HEK293 (cell line): ENCODE data around the gene TDRD10.

Experiments used
- MZF1 ChIP-seq: fragments of 450-650 bp; formaldehyde crosslinking; IDR thresholded peaks from 2 replicates; pipeline ENCODE4 v1.5.1; 2017; ENCODE audit warnings: missing biosample characterization, missing genetic modification characterization, borderline replicate concordance
- SCRT2 ChIP-seq: fragments of 450-650 bp; formaldehyde crosslinking; IDR thresholded peaks from 2 replicates; pipeline ENCODE4 v1.5.1; 2016; ENCODE audit warnings: missing biosample characterization, missing genetic modification characterization
- ZFP3 ChIP-seq: fragments of 450-650 bp; formaldehyde crosslinking; IDR thresholded peaks from 2 replicates; pipeline ENCODE4 v1.5.1; 2016; ENCODE audit warnings: low read depth, missing biosample characterization, missing genetic modification characterization
- ZNF324 ChIP-seq: fragments of 450-650 bp; formaldehyde crosslinking; IDR thresholded peaks from 2 replicates; pipeline ENCODE4 v1.5.1; 2016; ENCODE audit warnings: missing biosample characterization, missing genetic modification characterization
- ZNF350 ChIP-seq: fragments of 450-650 bp; formaldehyde crosslinking; IDR thresholded peaks from 2 replicates; pipeline ENCODE4 v1.5.0; 2017; ENCODE audit warnings: missing biosample characterization, mild to moderate bottlenecking, missing genetic modification characterization
- ZNF513 ChIP-seq: fragments of 450-650 bp; IDR thresholded peaks from 2 replicates; pipeline ENCODE4 v1.5.1; 2018; ENCODE audit warnings: missing biosample characterization, missing genetic modification characterization
- ZNF629 ChIP-seq: fragments of 450-650 bp; formaldehyde crosslinking; IDR thresholded peaks from 2 replicates; pipeline ENCODE4 v1.5.1; 2017; ENCODE audit warnings: missing biosample characterization, missing genetic modification characterization
- ZNF747 ChIP-seq: fragments of 450-650 bp; formaldehyde crosslinking; IDR thresholded peaks from 2 replicates; pipeline ENCODE4 v1.5.1; 2016; ENCODE audit warnings: missing biosample characterization, missing genetic modification characterization
- TF ChIP-seq, protein P1 (sequence below): fragments of 450-650 bp; formaldehyde crosslinking; IDR thresholded peaks from 2 replicates; pipeline ENCODE4 v1.5.1; 2016; ENCODE audit warnings: missing biosample characterization, missing genetic modification characterization
- TF ChIP-seq, protein P2 (sequence below): fragments of 450-650 bp; formaldehyde crosslinking; IDR thresholded peaks from 2 replicates; pipeline ENCODE4 v1.5.1; 2016; ENCODE audit warnings: missing biosample characterization, missing genetic modification characterization
- TF ChIP-seq, protein P3 (sequence below): fragments of 450-650 bp; formaldehyde crosslinking; IDR thresholded peaks from 2 replicates; pipeline ENCODE4 v1.5.1; 2016; ENCODE audit warnings: missing biosample characterization, missing genetic modification characterization

DNA sequence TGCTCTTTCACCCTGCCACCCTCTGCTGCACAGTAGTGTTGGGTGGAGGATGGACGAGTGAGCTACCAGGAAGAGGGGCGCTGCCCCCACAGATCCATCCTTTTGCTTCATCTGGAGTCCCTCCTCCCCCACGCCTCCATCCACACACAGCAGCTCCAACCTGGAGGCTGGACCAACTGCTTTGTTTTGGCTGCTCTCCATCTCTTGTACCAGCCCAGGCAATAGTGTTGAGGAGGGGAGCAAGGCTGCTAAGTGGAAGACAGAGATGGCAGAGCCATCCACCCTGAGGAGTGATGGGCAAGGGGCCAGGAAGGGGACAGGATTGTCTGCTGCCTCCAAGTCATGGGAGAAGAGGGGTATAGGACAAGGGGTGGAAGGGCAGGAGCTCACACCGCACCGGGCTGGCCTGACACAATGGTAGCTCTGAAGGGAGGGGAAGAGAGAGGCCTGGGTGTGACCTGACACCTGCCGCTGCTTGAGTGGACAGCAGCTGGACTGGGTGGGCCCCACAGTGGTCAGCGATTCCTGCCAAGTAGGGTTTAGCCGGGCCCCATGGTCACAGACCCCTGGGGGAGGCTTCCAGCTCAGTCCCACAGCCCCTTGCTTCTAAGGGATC lies 74.0 kb downstream of the TDRD10 start:
- TF ChIP-seq ZFP3 (tag by site-specific recombination) (no peak), ZNF350 (no peak), MZF1 (tag by site-specific recombination) (no peak), ZNF629 (no peak), ZNF513 (tag by site-specific recombination) (no peak), SCRT2 (tag by site-specific recombination) (no peak), ZNF324 (no peak), ZNF747 (tag by site-specific recombination) (no peak)
- TF ChIP-seq, protein P1, sequence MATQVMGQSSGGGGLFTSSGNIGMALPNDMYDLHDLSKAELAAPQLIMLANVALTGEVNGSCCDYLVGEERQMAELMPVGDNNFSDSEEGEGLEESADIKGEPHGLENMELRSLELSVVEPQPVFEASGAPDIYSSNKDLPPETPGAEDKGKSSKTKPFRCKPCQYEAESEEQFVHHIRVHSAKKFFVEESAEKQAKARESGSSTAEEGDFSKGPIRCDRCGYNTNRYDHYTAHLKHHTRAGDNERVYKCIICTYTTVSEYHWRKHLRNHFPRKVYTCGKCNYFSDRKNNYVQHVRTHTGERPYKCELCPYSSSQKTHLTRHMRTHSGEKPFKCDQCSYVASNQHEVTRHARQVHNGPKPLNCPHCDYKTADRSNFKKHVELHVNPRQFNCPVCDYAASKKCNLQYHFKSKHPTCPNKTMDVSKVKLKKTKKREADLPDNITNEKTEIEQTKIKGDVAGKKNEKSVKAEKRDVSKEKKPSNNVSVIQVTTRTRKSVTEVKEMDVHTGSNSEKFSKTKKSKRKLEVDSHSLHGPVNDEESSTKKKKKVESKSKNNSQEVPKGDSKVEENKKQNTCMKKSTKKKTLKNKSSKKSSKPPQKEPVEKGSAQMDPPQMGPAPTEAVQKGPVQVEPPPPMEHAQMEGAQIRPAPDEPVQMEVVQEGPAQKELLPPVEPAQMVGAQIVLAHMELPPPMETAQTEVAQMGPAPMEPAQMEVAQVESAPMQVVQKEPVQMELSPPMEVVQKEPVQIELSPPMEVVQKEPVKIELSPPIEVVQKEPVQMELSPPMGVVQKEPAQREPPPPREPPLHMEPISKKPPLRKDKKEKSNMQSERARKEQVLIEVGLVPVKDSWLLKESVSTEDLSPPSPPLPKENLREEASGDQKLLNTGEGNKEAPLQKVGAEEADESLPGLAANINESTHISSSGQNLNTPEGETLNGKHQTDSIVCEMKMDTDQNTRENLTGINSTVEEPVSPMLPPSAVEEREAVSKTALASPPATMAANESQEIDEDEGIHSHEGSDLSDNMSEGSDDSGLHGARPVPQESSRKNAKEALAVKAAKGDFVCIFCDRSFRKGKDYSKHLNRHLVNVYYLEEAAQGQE (tag by site-specific recombination): no peak
- TF ChIP-seq, protein P2, sequence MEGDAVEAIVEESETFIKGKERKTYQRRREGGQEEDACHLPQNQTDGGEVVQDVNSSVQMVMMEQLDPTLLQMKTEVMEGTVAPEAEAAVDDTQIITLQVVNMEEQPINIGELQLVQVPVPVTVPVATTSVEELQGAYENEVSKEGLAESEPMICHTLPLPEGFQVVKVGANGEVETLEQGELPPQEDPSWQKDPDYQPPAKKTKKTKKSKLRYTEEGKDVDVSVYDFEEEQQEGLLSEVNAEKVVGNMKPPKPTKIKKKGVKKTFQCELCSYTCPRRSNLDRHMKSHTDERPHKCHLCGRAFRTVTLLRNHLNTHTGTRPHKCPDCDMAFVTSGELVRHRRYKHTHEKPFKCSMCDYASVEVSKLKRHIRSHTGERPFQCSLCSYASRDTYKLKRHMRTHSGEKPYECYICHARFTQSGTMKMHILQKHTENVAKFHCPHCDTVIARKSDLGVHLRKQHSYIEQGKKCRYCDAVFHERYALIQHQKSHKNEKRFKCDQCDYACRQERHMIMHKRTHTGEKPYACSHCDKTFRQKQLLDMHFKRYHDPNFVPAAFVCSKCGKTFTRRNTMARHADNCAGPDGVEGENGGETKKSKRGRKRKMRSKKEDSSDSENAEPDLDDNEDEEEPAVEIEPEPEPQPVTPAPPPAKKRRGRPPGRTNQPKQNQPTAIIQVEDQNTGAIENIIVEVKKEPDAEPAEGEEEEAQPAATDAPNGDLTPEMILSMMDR (tag by site-specific recombination): no peak
- TF ChIP-seq, protein P3, sequence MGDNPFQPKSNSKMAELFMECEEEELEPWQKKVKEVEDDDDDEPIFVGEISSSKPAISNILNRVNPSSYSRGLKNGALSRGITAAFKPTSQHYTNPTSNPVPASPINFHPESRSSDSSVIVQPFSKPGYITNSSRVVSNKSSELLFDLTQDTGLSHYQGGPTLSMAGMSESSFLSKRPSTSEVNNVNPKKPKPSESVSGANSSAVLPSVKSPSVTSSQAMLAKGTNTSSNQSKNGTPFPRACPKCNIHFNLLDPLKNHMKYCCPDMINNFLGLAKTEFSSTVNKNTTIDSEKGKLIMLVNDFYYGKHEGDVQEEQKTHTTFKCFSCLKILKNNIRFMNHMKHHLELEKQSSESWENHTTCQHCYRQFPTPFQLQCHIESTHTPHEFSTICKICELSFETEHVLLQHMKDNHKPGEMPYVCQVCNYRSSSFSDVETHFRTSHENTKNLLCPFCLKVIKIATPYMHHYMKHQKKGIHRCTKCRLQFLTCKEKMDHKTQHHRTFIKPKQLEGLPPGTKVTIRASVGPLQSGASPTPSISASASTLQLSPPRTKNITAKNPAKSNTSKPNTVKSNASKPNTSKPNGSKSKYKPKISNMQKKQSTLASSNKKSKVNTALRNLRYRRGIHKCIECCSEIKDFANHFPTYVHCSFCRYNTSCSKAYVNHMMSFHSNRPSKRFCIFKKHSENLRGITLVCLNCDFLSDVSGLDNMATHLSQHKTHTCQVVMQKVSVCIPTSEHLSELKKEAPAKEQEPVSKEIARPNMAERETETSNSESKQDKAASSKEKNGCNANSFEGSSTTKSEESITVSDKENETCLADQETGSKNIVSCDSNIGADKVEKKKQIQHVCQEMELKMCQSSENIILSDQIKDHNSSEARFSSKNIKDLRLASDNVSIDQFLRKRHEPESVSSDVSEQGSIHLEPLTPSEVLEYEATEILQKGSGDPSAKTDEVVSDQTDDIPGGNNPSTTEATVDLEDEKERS (tag by site-specific recombination): no peak
